Adrenal gland (tissue), 12 donors: ENCODE results near the gene GLS. TPM values are rescaled to one million over a fixed set of nuclear protein-coding genes. Genes with fewer than 3 reads are reported as not detected.

Experiments used
- DNase-seq, 7 donors: peaks; one replicate each; pipeline ENCODE4 v3.0.0-alpha.2; 2019 to 2020
- H3K27ac ChIP-seq, 5 donors: fragments of 200-600 bp; sonication (generic) in 4 of 5; 1 replicate in 3 of 5; 2 replicates in 2 of 5; pipeline versions ENCODE4 v1.5.1 to v1.8.0; 2016 to 2020; ENCODE audit warnings: mild to moderate bottlenecking in 1 of 5
- H3K27me3 ChIP-seq: fragments of 200-600 bp; 2 replicates; pipeline ENCODE4 v1.8.0; 2021
- H3K36me3 ChIP-seq, 2 donors: fragments of 200-600 bp; replicated peaks in 1 of 2; 1 replicate in 1 of 2; 2 replicates in 1 of 2; pipeline versions ENCODE4 v1.5.1 to v1.8.0; 2018 to 2022
- H3K4me1 ChIP-seq, 2 donors: fragments of 200-600 bp; replicated peaks in 1 of 2; 1 replicate in 1 of 2; 2 replicates in 1 of 2; pipeline versions ENCODE4 v1.5.1 to v1.8.0; 2018 to 2021
- H3K4me3 ChIP-seq, 4 donors: fragments of 200-600 bp; sonication (generic) in 3 of 4; one replicate each; pipeline ENCODE4 v1.5.1; 2016 to 2018
- H3K9me3 ChIP-seq, 3 donors: fragments of 200-600 bp; sonication (generic) in 1 of 3; replicated peaks in 1 of 3; 1 replicate in 2 of 3; 2 replicates in 1 of 3; pipeline versions ENCODE4 v1.5.1 to v1.8.0; 2016 to 2021
- CTCF ChIP-seq, 6 experiments: fragments of 450-650 bp in 4 of 6; fragments of 200-600 bp in 2 of 6; sonication (generic) in 1 of 6; IDR thresholded peaks; 1 replicate in 5 of 6; 2 replicates in 1 of 6; pipeline versions ENCODE4 v1.5.1 to v1.8.0; 2016 to 2021; ENCODE audit warnings: antibody characterized with exemption in 6 of 6, mild to moderate bottlenecking in 2 of 6, moderate library complexity in 1 of 6
- POLR2A ChIP-seq, 2 donors: fragments of 450-650 bp; IDR thresholded peaks; one replicate each; pipeline ENCODE4 v1.6.1; 2017; ENCODE audit warnings: antibody characterized with exemption in 2 of 2, mild to moderate bottlenecking in 2 of 2, moderate library complexity in 1 of 2
- WGBS, 4 donors: extraction: QIAGEN DNeasy Blood & Tissue Kit in 2 of 4; methylation state at CpG; one replicate each; pipeline versions ENCODE4 v1.1.5 to v1.1.7; 2013 to 2017; 5-methylcytosine and 5-hydroxymethylcytosine counted together
- intact Hi-C, 2 donors: fragments of 100-400 bp; cut with DNase I; formaldehyde crosslinking; loops; one replicate each; pipeline versions ENCODE4 v1.14.1 to v1.15.0; 2022 to 2023
- polyA plus RNA-seq, 3 donors: library from polyadenylated mRNA; stranded (reverse); fragments of 200-250 nt in 2 of 3; fragments of 350-450 nt in 1 of 3; fragmentation: Illumina TruSeq in 1 of 3; extraction: RNeasy Lipid Tissue Mini Kit (QIAGEN cat#74804) in 1 of 3; gene quantifications; one replicate each; pipeline ENCODE4 v1.2.3, GENCODE V29; 2013 to 2014
- total RNA-seq, 9 donors: library from RNA; depleted of rRNA in 4 of 9; stranded (reverse); fragments of >200 nt in 4 of 9; fragments of 120-200 nt in 1 of 9; fragmentation: NEBNext Ultra II Directional in 1 of 9; extraction: Animal tissue kit (Norgen Biotek cat#: 25700) in 1 of 9; gene quantifications; one replicate each; pipeline versions ENCODE4 v1.1.0 to v1.2.4, GENCODE V29; 2013 to 2023
- donor health status: healthy with polysubstance abuse.
- donor health status: Bipolar disorder and iron deficiency.
- donor health status: DM: yes; HTN: yes; CAD: no.
- donor health status: DM: no; HTN: no; CAD: no.
- donor health status: DM: no; HTN: no; CAD: no.
- donor health status: DM: yes; HTN: yes; CAD: no.

Gene GLS
- total and polyA plus RNA-seq, 12 donors: 55.3 to 527 (median 254) TPM

GRCh38 chr2:191006297-191006696 lies 125.7 kb downstream of the GLS start:
- Histone ChIP-seq H3K27me3 (no peaks in the 10 kb centered on the region), H3K9me3 (no peaks in the 10 kb centered on the region), H3K36me3 (peaks cover 0 to 75% of the 10 kb centered on the region in 2 donors), H3K4me3 (no peak overlapping the region), H3K27ac (no peak overlapping the region), H3K4me1 (peaks cover 1 to 8% of the 10 kb centered on the region in 2 donors)
- WGBS, 4 donors: 93 to 97% (median 95%) methylated on average over 3 of the region's 3 CpGs
- intact Hi-C loops: no loop called here
- DNase-seq: no peak
- TF ChIP-seq CTCF (IDR thresholded peaks at IDR 0.05): no peak
- TF ChIP-seq POLR2A (IDR thresholded peaks at IDR 0.05): no peak

- WGBS, 4 donors: 81 to 94% (median 93%) methylated on average over 4 of the region's 4 CpGs
- intact Hi-C loops: no loop called here
Observed at GRCh38 chr2:191006997-191007783, 126.6 kb downstream of the GLS start.

GRCh38 chr2:191008286-191008685 lies 127.7 kb downstream of the GLS start:
- intact Hi-C loops: no loop called here
- no peak overlapping the region for H3K4me3 ChIP-seq

More at GRCh38 chr2:191006997-191007783, 126.6 kb downstream of the GLS start:
- no peak overlapping the region for H3K4me3 ChIP-seq
- no peaks in the 10 kb centered on the region for H3K27me3 ChIP-seq
- DNase-seq: no peak
- no peak overlapping the region for H3K27ac ChIP-seq
- no peaks in the 10 kb centered on the region for H3K9me3 ChIP-seq
- peaks cover 4 to 14% of the 10 kb centered on the region in 2 donors for H3K4me1 ChIP-seq
- H3K36me3 ChIP-seq: peaks cover 0 to 75% of the 10 kb centered on the region in 2 donors
- TF ChIP-seq POLR2A (IDR thresholded peaks at IDR 0.05) (no peak), CTCF (IDR thresholded peaks at IDR 0.05) (no peak)

More at GRCh38 chr2:191008286-191008685, 127.7 kb downstream of the GLS start:
- H3K27me3 ChIP-seq: no peaks in the 10 kb centered on the region
- no peak overlapping the region for H3K27ac ChIP-seq
- TF ChIP-seq POLR2A (IDR thresholded peaks at IDR 0.05) (no peak), CTCF (IDR thresholded peaks at IDR 0.05) (no peak)
- no peak for DNase-seq
- peaks cover 11 to 25% of the 10 kb centered on the region in 2 donors for H3K4me1 ChIP-seq
- H3K9me3 ChIP-seq: no peaks in the 10 kb centered on the region
- H3K36me3 ChIP-seq: peaks cover 0 to 69% of the 10 kb centered on the region in 2 donors
